Keratinocyte (primary cell): ENCODE results near the gene CUBN.

Source experiments
- CTCF ChIP-seq, 3 experiments: IDR thresholded peaks in 1 of 3; conservative IDR thresholded peaks in 1 of 3; optimal IDR thresholded peaks in 1 of 3; 2 replicates in 2 of 3; 3 replicates in 1 of 3; pipeline versions ENCODE3 to v1.5.1; 2011; ENCODE audit warnings: low read length in 3 of 3, mild to moderate bottlenecking in 3 of 3, moderate library complexity in 2 of 3, control low read depth in 1 of 3, inconsistent platforms in 1 of 3; ENCODE audit not compliant: insufficient read depth in 2 of 3; ENCODE audit errors: extremely low read depth in 1 of 3
- EZH2 ChIP-seq: IDR thresholded peaks from one replicate; pipeline ENCODE4 v1.6.1; 2012; ENCODE audit warnings: inconsistent platforms, mild to moderate bottlenecking, low read length, moderate library complexity

DNA sequence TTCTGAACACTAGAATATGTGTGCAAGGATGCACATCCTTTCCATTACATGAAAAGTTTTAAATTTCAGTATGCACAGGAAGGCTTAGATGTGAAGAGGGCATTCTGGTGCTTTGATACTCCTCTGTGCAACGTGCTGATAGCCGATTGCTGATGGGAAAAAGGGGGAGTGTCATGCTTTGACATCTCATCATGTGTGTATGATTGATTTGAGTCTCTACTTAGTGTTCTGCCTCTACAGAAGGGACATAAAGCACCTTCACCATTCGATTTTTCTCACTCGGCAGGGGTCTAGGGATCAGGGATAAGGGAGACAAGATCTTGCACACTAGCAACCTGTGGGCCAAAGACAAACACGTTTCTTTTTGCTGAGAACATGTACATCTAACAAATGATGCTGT, 197.7 kb downstream of the CUBN start:
- TF ChIP-seq CTCF (optimal IDR thresholded peaks at IDR 0.05 in 1 of 3, IDR thresholded peaks at IDR 0.05 in 1 of 3, conservative IDR thresholded peaks at IDR 0.05 in 1 of 3; ENCODE audit: extremely low read depth in 1 of 3, insufficient read depth in 2 of 3, low read length in 3 of 3): no peak
- TF ChIP-seq EZH2: no peak
